ENCODE results near the gene CORO6. TPM values are rescaled to one million over a fixed set of nuclear protein-coding genes. Genes with fewer than 3 reads are reported as not detected.

The CORO6 gene
- total and polyA plus RNA-seq, 2 of the 4 experiments (the other 2 are of a cell fraction): 3.4 to 7.6 TPM

DNA sequence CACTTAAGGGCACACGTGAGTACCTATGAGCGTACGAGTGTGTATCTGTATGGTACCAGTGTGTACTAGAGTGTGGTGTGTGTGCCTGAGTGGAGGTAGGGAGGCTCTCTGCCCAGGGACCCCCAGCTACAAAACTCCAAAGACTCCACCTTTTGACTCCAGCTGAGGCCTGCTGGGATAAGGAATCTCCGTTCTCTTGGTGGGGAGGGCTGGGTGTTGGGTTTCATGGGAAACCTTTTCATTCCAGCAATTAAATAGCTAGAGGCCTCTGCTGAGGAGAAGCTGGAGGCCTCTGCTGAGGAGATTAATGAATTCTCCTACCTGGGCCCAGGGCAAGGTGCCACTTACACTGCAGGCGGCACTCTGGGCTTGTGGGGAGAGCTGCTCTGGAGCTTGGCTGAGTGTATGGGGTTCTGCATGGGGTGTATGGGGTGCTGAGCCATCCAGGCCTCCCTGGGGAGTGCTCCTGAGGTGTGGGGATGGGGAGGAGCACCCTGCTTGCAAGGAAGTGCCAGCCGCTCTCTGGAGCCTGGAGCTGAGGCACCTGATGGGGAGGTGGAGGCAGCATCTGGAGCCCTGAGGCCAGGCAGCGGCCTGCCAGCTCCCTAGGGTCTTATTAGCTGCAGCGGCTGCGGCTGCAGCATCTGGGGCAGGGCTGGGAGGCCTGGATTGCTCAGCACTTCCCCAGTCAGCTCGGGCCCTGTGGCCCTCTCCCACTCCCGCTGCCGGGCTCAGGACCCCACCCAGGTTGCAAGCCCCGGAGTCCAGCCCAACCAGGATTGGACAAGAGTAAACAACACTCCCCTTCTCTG is 25.1 kb downstream of the CORO6 start:
- H3K79me1 ChIP-seq (ENCODE audit: low read depth in 1 of 2, low read length in 2 of 2): peaks cover 0 to 10% of the 10 kb centered on the region in 2 experiments; a peak in 3 of 4 replicates
- peaks cover 7% of the 10 kb centered on the region for H3K4me1 ChIP-seq (ENCODE audit: control insufficient read depth, insufficient read depth, low read length)
- no peak overlapping the region for H2BK15ac ChIP-seq (ENCODE audit: low read depth, low read length)
- peaks cover 29% of the 10 kb centered on the region for H4K20me1 ChIP-seq (ENCODE audit: insufficient read depth, low read length)
- no peak overlapping the region for H3K9ac ChIP-seq (ENCODE audit: low read depth, low read length)
- H4K5ac ChIP-seq (ENCODE audit: low read depth, low read length): no peak overlapping the region
- H3K4ac ChIP-seq (ENCODE audit: low read depth, low read length): no peak overlapping the region
- BruUV-seq (replicated peaks): no TSS peak
- ChIA-PET POLR2A (ENCODE audit: unreplicated experiment) (no interaction called here), CTCF (no interaction called here)
- H3K9me1 ChIP-seq (ENCODE audit: insufficient read depth, low read length): no peaks in the 10 kb centered on the region
- dilution Hi-C loops (cut with HindIII; ENCODE audit: low sequenced_read_pairs, unreplicated experiment): no loop called here
- DNase-seq (no peak), ATAC-seq (ENCODE audit: low read depth) (no peak)
- in situ Hi-C loops (cut with MboI; ENCODE audit: low sequenced_read_pairs): no loop called here
- no peak overlapping the region for H3K14ac ChIP-seq (replicated peaks; ENCODE audit: low read depth, low read length)
- WGBS, 2 experiments (ENCODE audit: extremely low coverage in 2 of 2, insufficient read length in 1 of 2): 92% methylated on average over 2 of the region's 13 CpGs; no CpG with 5 or more reads in 1 of the 2 experiments
- no peak overlapping the region for H2AFZ ChIP-seq (replicated peaks; ENCODE audit: low read length, poor library complexity)
- H2BK20ac ChIP-seq (ENCODE audit: low read depth, low read length): no peak overlapping the region
- no peak overlapping the region for H3K4me3 ChIP-seq (ENCODE audit: insufficient read depth, low read depth, low read length)
- no peak overlapping the region for H2BK120ac ChIP-seq (ENCODE audit: low read depth, low read length)
- H4K8ac ChIP-seq (ENCODE audit: low read depth in 2 of 2, low read length in 2 of 2): no peak overlapping the region
- H3K18ac ChIP-seq (ENCODE audit: low read depth, low read length): no peak overlapping the region
- H3K27ac ChIP-seq (ENCODE audit: insufficient read depth, low read length): no peak overlapping the region
- H2BK5ac ChIP-seq (ENCODE audit: low read depth, low read length, poor library complexity, severe bottlenecking): no peak overlapping the region
- no peak overlapping the region for H2AK9ac ChIP-seq (replicated peaks; ENCODE audit: low read depth, low read length, poor library complexity)
- H4K91ac ChIP-seq (ENCODE audit: insufficient read depth, low read depth, low read length): no peak overlapping the region
- no peak overlapping the region for H2AK5ac ChIP-seq (ENCODE audit: low read depth, low read length)
- no peaks in the 10 kb centered on the region for H3K9me3 ChIP-seq (ENCODE audit: control insufficient read depth, insufficient read depth, low read length)
- H3K56ac ChIP-seq (ENCODE audit: extremely low read depth, insufficient read depth, low read length): no peak overlapping the region
- TF ChIP-seq RAD21 (IDR thresholded peaks at IDR 0.05; ENCODE audit: low read length) (no peak), RCOR1 (IDR thresholded peaks at IDR 0.05; ENCODE audit: insufficient replicate concordance, low read length) (no peak), MAZ (IDR thresholded peaks at IDR 0.05; ENCODE audit: borderline replicate concordance, low read depth, low read length) (no peak), FOS (IDR thresholded peaks at IDR 0.05; ENCODE audit: low read depth, low read length) (no peak), CHD1 (IDR thresholded peaks at IDR 0.05; ENCODE audit: low read depth, low read length) (no peak), POLR2A (IDR thresholded peaks at IDR 0.05; ENCODE audit: low read depth, low read length) (no peak), NFE2L2 (IDR thresholded peaks at IDR 0.05; ENCODE audit: low read depth, low read length) (no peak), SMC3 (IDR thresholded peaks at IDR 0.05; ENCODE audit: low read depth, low read length) (no peak), CEBPB (IDR thresholded peaks at IDR 0.05; ENCODE audit: low read depth, low read length) (no peak)
- TF ChIP-seq, protein P1, sequence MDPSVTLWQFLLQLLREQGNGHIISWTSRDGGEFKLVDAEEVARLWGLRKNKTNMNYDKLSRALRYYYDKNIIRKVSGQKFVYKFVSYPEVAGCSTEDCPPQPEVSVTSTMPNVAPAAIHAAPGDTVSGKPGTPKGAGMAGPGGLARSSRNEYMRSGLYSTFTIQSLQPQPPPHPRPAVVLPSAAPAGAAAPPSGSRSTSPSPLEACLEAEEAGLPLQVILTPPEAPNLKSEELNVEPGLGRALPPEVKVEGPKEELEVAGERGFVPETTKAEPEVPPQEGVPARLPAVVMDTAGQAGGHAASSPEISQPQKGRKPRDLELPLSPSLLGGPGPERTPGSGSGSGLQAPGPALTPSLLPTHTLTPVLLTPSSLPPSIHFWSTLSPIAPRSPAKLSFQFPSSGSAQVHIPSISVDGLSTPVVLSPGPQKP (IDR thresholded peaks at IDR 0.05; ENCODE audit: borderline replicate concordance, low read depth, low read length): no peak
- H3K36me3 ChIP-seq (ENCODE audit: control insufficient read depth, insufficient read depth, low read length): no peaks in the 10 kb centered on the region
- H3K23ac ChIP-seq (ENCODE audit: low read depth, low read length): no peak overlapping the region; the same call in 1 of the 2 replicates
- H3K4me2 ChIP-seq (ENCODE audit: low read depth, low read length): no peak overlapping the region
- peaks cover 2% of the 10 kb centered on the region; the same call in 1 of the 2 replicates for H3K27me3 ChIP-seq (ENCODE audit: control insufficient read depth, insufficient read depth, low read length)
- intact Hi-C loops (cut with micrococcal nuclease): no loop called here
